Gastrocnemius medialis (tissue), 4 donors: Measurements from ENCODE around the gene AKAP6. TPM values are rescaled to one million over a fixed set of nuclear protein-coding genes. Genes with fewer than 3 reads are reported as not detected.

Experiments used
- ATAC-seq, 2 donors: fragments of 150-250 bp; one replicate each; pipeline ENCODE4 v1.9.1; 2016
- DNase-seq, 2 donors: peaks; one replicate each; pipeline ENCODE4 v3.0.0-alpha.2; 2019
- H3K27ac ChIP-seq, 4 donors: fragments of 200-600 bp; sonication (generic); 1 replicate in 1 of 4; 2 replicates in 3 of 4; pipeline ENCODE4 v1.5.1; 2016 to 2018; ENCODE audit warnings: mild to moderate bottlenecking in 2 of 4, moderate library complexity in 1 of 4
- H3K27me3 ChIP-seq, 3 donors: fragments of 200-600 bp; sonication (generic) in 2 of 3; 1 replicate in 1 of 3; 2 replicates in 2 of 3; pipeline versions ENCODE4 v1.5.1 to v1.6.0; 2016 to 2019; ENCODE audit warnings: mild to moderate bottlenecking in 1 of 3, moderate library complexity in 1 of 3
- H3K36me3 ChIP-seq, 2 donors: fragments of 200-600 bp; sonication (generic) in 1 of 2; one replicate each; pipeline ENCODE4 v1.5.1; 2017 to 2018
- H3K4me1 ChIP-seq, 2 donors: fragments of 200-600 bp; sonication (generic) in 1 of 2; one replicate each; pipeline ENCODE4 v1.5.1; 2016 to 2017; ENCODE audit warnings: mild to moderate bottlenecking in 2 of 2
- H3K4me3 ChIP-seq, 4 donors: fragments of 200-600 bp; sonication (generic) in 3 of 4; 1 replicate in 1 of 4; 2 replicates in 3 of 4; pipeline ENCODE4 v1.5.1; 2016 to 2019; ENCODE audit warnings: mild to moderate bottlenecking in 2 of 4
- H3K9me3 ChIP-seq, 3 donors: fragments of 200-600 bp; sonication (generic) in 2 of 3; 1 replicate in 1 of 3; 2 replicates in 2 of 3; pipeline ENCODE4 v1.5.1; 2016 to 2019
- CTCF ChIP-seq, 5 experiments: fragments of 450-650 bp in 3 of 5; fragments of 200-600 bp in 2 of 5; sonication (generic) in 2 of 5; IDR thresholded peaks in 4 of 5; conservative IDR thresholded peaks in 1 of 5; 1 replicate in 4 of 5; 2 replicates in 1 of 5; pipeline ENCODE4 v1.5.1; 2016 to 2019; ENCODE audit warnings: antibody characterized with exemption in 5 of 5, mild to moderate bottlenecking in 3 of 5, moderate library complexity in 3 of 5
- POLR2A ChIP-seq, 2 donors: fragments of 450-650 bp; IDR thresholded peaks; one replicate each; pipeline ENCODE4 v1.6.1; 2017; ENCODE audit warnings: antibody characterized with exemption in 2 of 2, mild to moderate bottlenecking in 2 of 2, moderate library complexity in 2 of 2
- in situ Hi-C, 4 donors: fragments of 200-750 bp; cut with MboI; loops; one replicate each; pipeline versions ENCODE4 v1.15.0 to v1.8.0; 2017; ENCODE audit warnings: low sequenced_read_pairs in 4 of 4
- intact Hi-C: fragments of 100-400 bp; cut with DNase I; formaldehyde crosslinking; loops from one replicate; pipeline ENCODE4 v1.15.1; 2023; ENCODE audit warnings: low total_unique reads
- total RNA-seq, 4 donors: library from RNA; depleted of rRNA; stranded (reverse); fragments of >200 nt; gene quantifications; one replicate each; pipeline versions ENCODE4 v1.1.0 to v1.2.3, GENCODE V29; 2016

The AKAP6 gene
- total RNA-seq, 4 donors from 2014 or later: 23.2 to 59.2 (median 32.1) TPM

GRCh38 chr14:32625211-32625610 is 296.1 kb downstream of the AKAP6 start:
- in situ Hi-C loops: no loop called here
- no peak overlapping the region for H3K27ac ChIP-seq
- no peaks in the 10 kb centered on the region for H3K36me3 ChIP-seq
- ATAC-seq (no peak), DNase-seq (no peak)
- no peaks in the 10 kb centered on the region for H3K9me3 ChIP-seq
- H3K27me3 ChIP-seq: no peaks in the 10 kb centered on the region
- intact Hi-C loops: no loop called here
- H3K4me3 ChIP-seq: no peak overlapping the region
- TF ChIP-seq POLR2A (IDR thresholded peaks at IDR 0.05) (no peak), CTCF (IDR thresholded peaks at IDR 0.05 in 4 of 5, conservative IDR thresholded peaks at IDR 0.05 in 1 of 5) (no peak)
- H3K4me1 ChIP-seq: peaks cover 8 to 13% of the 10 kb centered on the region in 2 donors

GRCh38 chr14:32627545-32628298 is 298.6 kb downstream of the AKAP6 start:
- no peaks in the 10 kb centered on the region for H3K27me3 ChIP-seq
- no peaks in the 10 kb centered on the region for H3K36me3 ChIP-seq
- DNase-seq (no peak), ATAC-seq (no peak)
- H3K9me3 ChIP-seq: no peaks in the 10 kb centered on the region
- TF ChIP-seq POLR2A (IDR thresholded peaks at IDR 0.05) (no peak), CTCF (IDR thresholded peaks at IDR 0.05 in 4 of 5, conservative IDR thresholded peaks at IDR 0.05 in 1 of 5) (no peak)
- intact Hi-C loops (no loop called here), in situ Hi-C loops (no loop called here)
- no peaks in the 10 kb centered on the region for H3K4me1 ChIP-seq
- H3K4me3 ChIP-seq: no peak overlapping the region
- H3K27ac ChIP-seq: no peak overlapping the region

GRCh38 chr14:32629236-32629635 is 300.1 kb downstream of the AKAP6 start:
- in situ Hi-C loops: no loop called here
- no peak for DNase-seq
- intact Hi-C loops: no loop called here
- ATAC-seq: no peak
- H3K9me3 ChIP-seq: no peaks in the 10 kb centered on the region
- TF ChIP-seq CTCF (IDR thresholded peaks at IDR 0.05 in 4 of 5, conservative IDR thresholded peaks at IDR 0.05 in 1 of 5): no peak
- no peak for TF ChIP-seq POLR2A (IDR thresholded peaks at IDR 0.05)
- peaks cover 0 to 1% of the 10 kb centered on the region in 2 donors for H3K4me1 ChIP-seq
- H3K4me3 ChIP-seq: no peak overlapping the region
- no peak overlapping the region for H3K27ac ChIP-seq
- H3K27me3 ChIP-seq: no peaks in the 10 kb centered on the region
- H3K36me3 ChIP-seq: no peaks in the 10 kb centered on the region

GRCh38 chr14:32630701-32631100 is 301.6 kb downstream of the AKAP6 start:
- DNase-seq (no peak), ATAC-seq (no peak)
- Histone ChIP-seq H3K27me3 (no peaks in the 10 kb centered on the region), H3K4me3 (no peak overlapping the region), H3K4me1 (peaks cover 0 to 8% of the 10 kb centered on the region in 2 donors), H3K9me3 (no peaks in the 10 kb centered on the region), H3K36me3 (no peaks in the 10 kb centered on the region), H3K27ac (no peak overlapping the region)
- TF ChIP-seq POLR2A (IDR thresholded peaks at IDR 0.05) (no peak), CTCF (IDR thresholded peaks at IDR 0.05 in 4 of 5, conservative IDR thresholded peaks at IDR 0.05 in 1 of 5) (no peak)
- intact Hi-C loops (no loop called here), in situ Hi-C loops (no loop called here)
